Transverse colon (tissue), 4 donors: ENCODE results near the gene NEK11.

Experiments
- EP300 ChIP-seq: sonication (generic); formaldehyde crosslinking; IDR thresholded peaks from one replicate; pipeline ENCODE4 v1.6.1; 2017; ENCODE audit warnings: antibody characterized with exemption, low read depth
- POLR2A ChIP-seq: fragments of 450-650 bp; IDR thresholded peaks from one replicate; pipeline ENCODE4 v1.6.1; 2016; ENCODE audit warnings: antibody characterized with exemption, mild to moderate bottlenecking, moderate library complexity
- POLR2AphosphoS5 ChIP-seq, 3 donors: sonication (generic); formaldehyde crosslinking; IDR thresholded peaks; one replicate each; pipeline ENCODE4 v1.6.1; 2016; ENCODE audit warnings: antibody characterized with exemption in 3 of 3
- TF ChIP-seq, protein P1 (sequence below), 5 experiments: fragments of 200-600 bp in 3 of 5; fragments of 450-650 bp in 2 of 5; sonication (generic) in 3 of 5; IDR thresholded peaks; 1 replicate in 2 of 5; 2 replicates in 3 of 5; pipeline ENCODE4 v1.5.1; 2016 to 2017; ENCODE audit warnings: antibody characterized with exemption in 5 of 5, inconsistent platforms in 3 of 5, mild to moderate bottlenecking in 2 of 5, moderate library complexity in 1 of 5

DNA sequence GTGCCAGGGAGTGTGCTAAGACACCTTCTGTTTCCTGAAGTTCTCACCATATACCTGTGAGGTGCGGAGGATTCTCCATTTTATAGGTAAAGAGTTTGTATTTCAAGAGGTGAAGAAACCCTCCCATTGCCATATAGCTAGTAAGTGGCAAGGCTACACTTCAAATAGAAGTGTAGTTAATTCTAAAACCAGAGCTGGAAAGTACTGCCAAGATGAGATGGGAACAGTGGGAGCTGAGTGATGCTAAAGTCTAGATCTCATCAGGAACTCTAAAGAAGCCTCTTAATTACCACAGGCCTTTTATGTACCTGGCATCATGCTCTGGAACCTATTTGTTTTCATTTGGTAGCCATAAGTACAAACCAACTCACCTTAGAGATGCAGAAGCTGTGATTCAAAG, 256.3 kb downstream of the NEK11 start:
- TF ChIP-seq, protein P1, sequence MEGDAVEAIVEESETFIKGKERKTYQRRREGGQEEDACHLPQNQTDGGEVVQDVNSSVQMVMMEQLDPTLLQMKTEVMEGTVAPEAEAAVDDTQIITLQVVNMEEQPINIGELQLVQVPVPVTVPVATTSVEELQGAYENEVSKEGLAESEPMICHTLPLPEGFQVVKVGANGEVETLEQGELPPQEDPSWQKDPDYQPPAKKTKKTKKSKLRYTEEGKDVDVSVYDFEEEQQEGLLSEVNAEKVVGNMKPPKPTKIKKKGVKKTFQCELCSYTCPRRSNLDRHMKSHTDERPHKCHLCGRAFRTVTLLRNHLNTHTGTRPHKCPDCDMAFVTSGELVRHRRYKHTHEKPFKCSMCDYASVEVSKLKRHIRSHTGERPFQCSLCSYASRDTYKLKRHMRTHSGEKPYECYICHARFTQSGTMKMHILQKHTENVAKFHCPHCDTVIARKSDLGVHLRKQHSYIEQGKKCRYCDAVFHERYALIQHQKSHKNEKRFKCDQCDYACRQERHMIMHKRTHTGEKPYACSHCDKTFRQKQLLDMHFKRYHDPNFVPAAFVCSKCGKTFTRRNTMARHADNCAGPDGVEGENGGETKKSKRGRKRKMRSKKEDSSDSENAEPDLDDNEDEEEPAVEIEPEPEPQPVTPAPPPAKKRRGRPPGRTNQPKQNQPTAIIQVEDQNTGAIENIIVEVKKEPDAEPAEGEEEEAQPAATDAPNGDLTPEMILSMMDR (IDR thresholded peaks at IDR 0.05): no peak
- TF ChIP-seq EP300 (no peak), POLR2AphosphoS5 (IDR thresholded peaks at IDR 0.05) (no peak), POLR2A (no peak)
